Measurements from ENCODE around the gene IL4I1. TPM values are rescaled to one million over a fixed set of nuclear protein-coding genes. Genes with fewer than 3 reads are reported as not detected.
A peak's percentile ranks its signal among the peaks of the same experiment; 100 is the strongest.

Gene IL4I1
- total RNA-seq, 1 donor from 2014 or later: 0.12 TPM

GRCh38 chr19:49844138-49845095 lies 52.3 kb downstream of the IL4I1 start:
- DNase-seq (ENCODE audit: low read depth, low spot score): no peak
- TF ChIP-seq CTCF (conservative IDR thresholded peaks at IDR 0.05): no peak
- Mint-ChIP-seq H3K4me1 (peaks cover 5% of the 10 kb centered on the region), H3K27me3 (ENCODE audit: low read depth) (no peaks in the 10 kb centered on the region), H3K9me3 (peaks cover 2% of the 10 kb centered on the region), H3K27ac (ENCODE audit: unreplicated experiment) (no peak overlapping the region), H3K4me3 (no peak overlapping the region), H3K36me3 (ENCODE audit: low read depth) (peaks cover 10% of the 10 kb centered on the region)

DNA sequence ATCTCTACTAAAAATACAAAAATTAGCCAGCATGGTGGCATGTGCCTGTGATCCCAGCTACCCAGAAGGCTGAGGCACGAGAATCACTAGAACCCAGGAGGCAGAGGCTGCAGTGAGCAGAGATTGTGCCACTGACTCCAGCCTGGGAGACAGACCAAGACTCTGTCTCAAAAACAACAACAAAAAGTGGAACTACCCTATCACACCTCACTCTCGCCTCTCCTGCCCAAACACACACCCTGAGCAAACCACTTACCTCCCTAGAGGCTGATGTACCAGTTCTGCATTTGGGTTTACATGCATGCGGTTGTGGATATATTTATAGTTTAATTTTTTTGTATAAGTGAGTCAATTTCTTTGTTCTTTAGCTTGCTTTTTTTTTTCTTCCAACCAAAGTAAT lies 53.4 kb downstream of the IL4I1 start:
- H3K9me3 Mint-ChIP-seq: no peaks in the 10 kb centered on the region
- peaks cover 13% of the 10 kb centered on the region for H3K36me3 Mint-ChIP-seq (ENCODE audit: low read depth)
- no peaks in the 10 kb centered on the region for H3K27me3 Mint-ChIP-seq (ENCODE audit: low read depth)
- H3K4me1 Mint-ChIP-seq: peaks cover 5% of the 10 kb centered on the region
- no peak for DNase-seq (ENCODE audit: low read depth, low spot score)
- H3K27ac Mint-ChIP-seq (ENCODE audit: unreplicated experiment): no peak overlapping the region
- no peak for TF ChIP-seq CTCF (conservative IDR thresholded peaks at IDR 0.05)
- no peak overlapping the region for H3K4me3 Mint-ChIP-seq

GRCh38 chr19:49840736-49841249 lies 55.9 kb downstream of the IL4I1 start:
- DNase-seq (ENCODE audit: low read depth, low spot score): no peak
- no peaks in the 10 kb centered on the region for H3K9me3 Mint-ChIP-seq
- H3K4me3 Mint-ChIP-seq: peak overlapping the region; percentile 20
- TF ChIP-seq CTCF (conservative IDR thresholded peaks at IDR 0.05): no peak
- H3K4me1 Mint-ChIP-seq: peaks cover 5% of the 10 kb centered on the region
- H3K27ac Mint-ChIP-seq (ENCODE audit: unreplicated experiment): no peak overlapping the region
- H3K36me3 Mint-ChIP-seq (ENCODE audit: low read depth): peaks cover 19% of the 10 kb centered on the region
- no peaks in the 10 kb centered on the region for H3K27me3 Mint-ChIP-seq (ENCODE audit: low read depth)

GRCh38 chr19:49840321-49840720 lies 56.4 kb downstream of the IL4I1 start:
- Mint-ChIP-seq H3K4me3 (peak overlapping the region; percentile 44), H3K27me3 (ENCODE audit: low read depth) (no peaks in the 10 kb centered on the region), H3K36me3 (ENCODE audit: low read depth) (peaks cover 19% of the 10 kb centered on the region), H3K27ac (ENCODE audit: unreplicated experiment) (no peak overlapping the region), H3K4me1 (peaks cover 5% of the 10 kb centered on the region), H3K9me3 (no peaks in the 10 kb centered on the region)
- no peak for DNase-seq (ENCODE audit: low read depth, low spot score)
- no peak for TF ChIP-seq CTCF (conservative IDR thresholded peaks at IDR 0.05)

DNA sequence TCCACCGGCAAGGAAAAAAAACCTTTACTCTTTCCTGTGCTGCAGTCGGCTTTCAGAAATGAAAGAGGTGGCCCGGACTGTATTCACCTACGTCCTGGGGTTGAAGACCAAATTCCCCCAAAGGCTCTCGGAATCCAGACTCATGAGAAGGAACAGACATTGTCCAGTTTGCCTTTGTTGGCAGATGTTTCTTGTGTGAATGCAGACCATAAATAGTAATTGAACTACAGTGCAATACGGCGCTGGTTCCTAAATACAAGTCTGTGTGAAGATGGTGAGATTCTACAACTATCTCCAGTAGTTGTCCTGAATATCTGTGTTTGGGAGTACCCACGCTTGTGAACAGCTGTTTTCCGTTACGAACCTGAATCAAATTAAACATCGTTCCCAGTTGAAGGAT lies 57.0 kb downstream of the IL4I1 start:
- DNase-seq (ENCODE audit: low read depth, low spot score): no peak
- Mint-ChIP-seq H3K9me3 (no peaks in the 10 kb centered on the region), H3K36me3 (ENCODE audit: low read depth) (peaks cover 21% of the 10 kb centered on the region), H3K4me3 (no peak overlapping the region), H3K27me3 (ENCODE audit: low read depth) (no peaks in the 10 kb centered on the region), H3K4me1 (peaks cover 5% of the 10 kb centered on the region), H3K27ac (ENCODE audit: unreplicated experiment) (no peak overlapping the region)
- no peak for TF ChIP-seq CTCF (conservative IDR thresholded peaks at IDR 0.05)

Small RNAs within 50 kb of the gene (microRNA-seq; reads per million reads assigned to microRNA genes)
- gene MIR4749: 21.3 reads per million, percentile 35 among the genes with 10 or more reads in this experiment
- gene MIR4750: 5.9 reads per million, percentile 3 among the genes with 10 or more reads in this experiment

Other genes starting within 250 kb of the IL4I1 start
- 70.0 and 76.0 TPM in 2 replicates for gene IRF3, start 231.0 kb downstream of the IL4I1 start, total RNA-seq
- 92.4 and 99.5 TPM in 2 replicates for gene BCL2L12, start 231.0 kb downstream of the IL4I1 start, total RNA-seq
- gene PRMT1, start 219.6 kb downstream of the IL4I1 start, total RNA-seq: 454 and 470 TPM in 2 replicates
- 11.8 TPM in 2 replicates for gene ADM5, start 207.3 kb downstream of the IL4I1 start, total RNA-seq
- 87.7 and 96.1 TPM in 2 replicates for gene CPT1C, start 205.8 kb downstream of the IL4I1 start, total RNA-seq
- gene TSKS, start 133.6 kb downstream of the IL4I1 start, total RNA-seq: not detected in 2 replicates
- 96.7 and 102 TPM in 2 replicates for gene AP2A1, start 129.9 kb downstream of the IL4I1 start, total RNA-seq
- 37.5 and 38.0 TPM in 2 replicates for gene FUZ, start 83.6 kb downstream of the IL4I1 start, total RNA-seq
- gene MED25, start 78.6 kb downstream of the IL4I1 start, total RNA-seq: 80.8 and 85.4 TPM in 2 replicates
- gene PTOV1, start 45.7 kb downstream of the IL4I1 start, total RNA-seq: 453 and 466 TPM in 2 replicates
- gene PNKP, start 29.3 kb downstream of the IL4I1 start, total RNA-seq: 131 and 135 TPM in 2 replicates
- gene AKT1S1, start 19.5 kb downstream of the IL4I1 start, total RNA-seq: 38.6 and 39.6 TPM in 2 replicates
- gene TBC1D17, start 19.2 kb downstream of the IL4I1 start, total RNA-seq: 30.5 and 34.5 TPM in 2 replicates
- gene ATF5, start 32.3 kb upstream of the IL4I1 start, total RNA-seq: 23.4 and 24.2 TPM in 2 replicates
- gene NUP62, start 32.6 kb upstream of the IL4I1 start, total RNA-seq: 127 and 141 TPM in 2 replicates
- gene SIGLEC11, start 64.3 kb upstream of the IL4I1 start, total RNA-seq: not detected in 2 replicates
- 43.4 TPM in 2 replicates for gene VRK3, start 128.5 kb upstream of the IL4I1 start, total RNA-seq
- gene ZNF473, start 129.1 kb upstream of the IL4I1 start, total RNA-seq: 23.3 and 24.5 TPM in 2 replicates

All from neural crest cell (in vitro differentiated cells).